Skeletal muscle satellite cell (primary cell): ENCODE results near the gene ASXL1.
A peak's percentile ranks its signal among the peaks of the same experiment; 100 is the strongest.

ENCODE experiments used
- H3K27me3 ChIP-seq: 2 replicates; pipeline ENCODE4 v1.7.0; 2013; ENCODE audit warnings: low read length; ENCODE audit not compliant: control insufficient read depth, insufficient read depth
- H3K36me3 ChIP-seq: 2 replicates; pipeline ENCODE4 v1.7.0; 2013; ENCODE audit warnings: mild to moderate bottlenecking, control low read depth, low read length; ENCODE audit not compliant: insufficient read depth
- H3K4me1 ChIP-seq: 2 replicates; pipeline ENCODE4 v1.7.0; 2013; ENCODE audit warnings: low read length; ENCODE audit not compliant: control insufficient read depth, insufficient read depth
- H3K4me2 ChIP-seq: 2 replicates; pipeline ENCODE4 v1.7.0; 2013; ENCODE audit warnings: mild to moderate bottlenecking, low read length
- H3K4me3 ChIP-seq: 2 replicates; pipeline ENCODE4 v1.7.0; 2013; ENCODE audit warnings: low read length
- H3K9ac ChIP-seq: 2 replicates; pipeline ENCODE4 v1.7.0; 2013; ENCODE audit warnings: mild to moderate bottlenecking, low read depth, low read length, moderate library complexity
- H3K9me3 ChIP-seq: replicated peaks from 2 replicates; pipeline ENCODE4 v1.7.0; 2013; ENCODE audit warnings: mild to moderate bottlenecking, control low read depth, low read length

ASXL1 gene

GRCh38 chr20:32325706-32326503, 32.2 kb upstream of the ASXL1 start:
- H3K4me2 ChIP-seq: no peak overlapping the region
- no peaks in the 10 kb centered on the region for H3K9me3 ChIP-seq
- H3K27me3 ChIP-seq: no peaks in the 10 kb centered on the region
- H3K9ac ChIP-seq: no peak overlapping the region
- H3K4me1 ChIP-seq: peaks cover 25% of the 10 kb centered on the region
- H3K4me3 ChIP-seq: no peak overlapping the region
- H3K36me3 ChIP-seq: peaks cover 9% of the 10 kb centered on the region

DNA sequence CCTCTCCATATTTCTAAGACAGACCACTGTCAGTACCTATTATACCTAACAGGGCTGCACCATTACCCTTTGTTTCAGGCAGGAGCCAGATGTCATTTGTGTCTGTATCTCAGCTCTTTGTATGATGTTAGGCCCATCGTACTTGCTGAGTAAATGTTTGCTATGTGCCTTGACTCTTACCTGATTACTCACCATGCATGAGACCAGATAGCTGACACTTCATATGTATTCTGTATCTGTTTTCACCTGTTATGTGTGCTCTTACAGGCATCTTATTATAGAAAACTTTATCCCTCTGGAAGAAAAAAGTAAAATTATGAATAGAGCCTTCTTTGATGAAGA, 31.7 kb upstream of the ASXL1 start:
- H3K27me3 ChIP-seq: no peaks in the 10 kb centered on the region
- peaks cover 26% of the 10 kb centered on the region for H3K4me1 ChIP-seq
- no peak overlapping the region for H3K9ac ChIP-seq
- H3K9me3 ChIP-seq: no peaks in the 10 kb centered on the region
- H3K4me2 ChIP-seq: no peak overlapping the region
- H3K4me3 ChIP-seq: no peak overlapping the region
- H3K36me3 ChIP-seq: peaks cover 15% of the 10 kb centered on the region

DNA sequence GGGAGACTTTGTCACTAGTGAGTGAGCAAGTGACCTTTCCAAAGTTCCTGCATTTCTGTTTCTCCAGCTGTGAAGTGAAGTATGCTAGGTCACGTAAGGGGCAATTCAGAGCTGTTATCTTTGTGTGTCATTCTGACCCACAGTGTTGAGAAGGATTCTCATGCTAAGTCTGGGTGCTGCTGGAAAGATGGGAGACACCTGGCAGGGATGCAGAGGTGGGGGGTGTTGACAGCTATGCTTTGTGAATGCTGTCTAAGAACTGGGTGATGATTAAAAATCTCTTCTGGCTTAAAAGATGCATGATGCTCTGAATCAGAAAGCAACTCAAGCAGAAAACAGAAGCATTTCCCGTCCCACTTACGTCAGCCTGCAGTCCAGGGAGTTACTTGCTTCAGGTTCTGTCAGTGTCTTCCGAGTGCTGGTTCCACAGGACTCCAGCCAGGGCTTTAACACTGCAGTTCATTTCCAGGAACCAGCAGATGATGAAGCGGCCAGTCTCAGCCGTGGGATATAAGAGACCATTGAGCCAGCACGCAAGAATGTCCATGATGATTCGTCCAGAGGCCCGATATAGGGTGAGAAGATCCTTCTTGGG, 30.9 kb upstream of the ASXL1 start:
- peaks cover 22% of the 10 kb centered on the region for H3K36me3 ChIP-seq
- peaks cover 33% of the 10 kb centered on the region for H3K4me1 ChIP-seq
- no peaks in the 10 kb centered on the region for H3K27me3 ChIP-seq
- no peaks in the 10 kb centered on the region for H3K9me3 ChIP-seq
- no peak overlapping the region for H3K9ac ChIP-seq
- no peak overlapping the region for H3K4me2 ChIP-seq
- no peak overlapping the region for H3K4me3 ChIP-seq

DNA sequence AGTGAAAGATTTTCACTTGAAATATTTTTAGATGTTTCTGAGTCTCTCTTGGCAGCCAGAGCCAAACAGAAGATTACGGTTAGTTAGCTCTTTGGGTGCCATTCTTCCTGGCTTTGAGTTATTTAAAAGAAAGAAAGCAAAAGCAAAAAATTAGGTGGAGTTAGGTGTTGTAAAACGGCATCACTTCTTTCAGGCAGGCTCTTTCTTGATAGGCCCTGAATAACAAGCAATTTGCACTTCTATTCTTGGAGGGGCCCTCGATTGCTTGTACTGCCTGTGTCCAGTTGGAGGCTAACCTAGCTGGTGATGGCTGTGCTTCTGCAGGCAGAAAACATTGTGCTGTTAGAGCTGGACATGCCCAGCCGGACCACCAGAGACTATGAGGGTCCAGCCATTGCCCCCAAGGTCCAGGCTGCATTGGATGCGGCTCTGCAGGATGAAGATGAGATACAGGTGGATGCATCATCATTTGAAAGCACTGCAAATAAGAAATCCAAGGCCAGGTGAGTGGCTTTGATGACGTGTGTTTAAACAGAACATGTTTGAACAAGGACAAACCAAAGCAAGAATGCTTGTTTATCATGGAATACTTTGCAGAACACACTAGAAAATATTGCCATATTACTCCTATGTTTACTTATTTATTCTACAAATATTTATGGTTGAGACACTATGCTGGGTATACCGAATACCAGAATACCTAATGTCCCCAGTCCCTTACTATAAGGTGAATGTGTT, 28.1 kb upstream of the ASXL1 start:
- no peak overlapping the region for H3K4me3 ChIP-seq
- H3K9me3 ChIP-seq: no peaks in the 10 kb centered on the region
- H3K4me1 ChIP-seq: peaks cover 44% of the 10 kb centered on the region
- no peak overlapping the region for H3K9ac ChIP-seq
- H3K27me3 ChIP-seq: no peaks in the 10 kb centered on the region
- no peak overlapping the region for H3K4me2 ChIP-seq
- H3K36me3 ChIP-seq: peaks cover 22% of the 10 kb centered on the region

GRCh38 chr20:32330555-32330897, 27.6 kb upstream of the ASXL1 start:
- H3K4me2 ChIP-seq: no peak overlapping the region
- no peaks in the 10 kb centered on the region for H3K27me3 ChIP-seq
- H3K4me3 ChIP-seq: no peak overlapping the region
- no peaks in the 10 kb centered on the region for H3K9me3 ChIP-seq
- peaks cover 22% of the 10 kb centered on the region for H3K36me3 ChIP-seq
- H3K9ac ChIP-seq: no peak overlapping the region
- peaks cover 39% of the 10 kb centered on the region for H3K4me1 ChIP-seq

GRCh38 chr20:32332614-32333013, 25.5 kb upstream of the ASXL1 start:
- H3K27me3 ChIP-seq: no peaks in the 10 kb centered on the region
- peak overlapping the region; percentile 9 for H3K4me2 ChIP-seq
- H3K4me3 ChIP-seq: no peak overlapping the region
- H3K36me3 ChIP-seq: peaks cover 22% of the 10 kb centered on the region
- H3K9ac ChIP-seq: no peak overlapping the region
- H3K4me1 ChIP-seq: peaks cover 20% of the 10 kb centered on the region
- no peaks in the 10 kb centered on the region for H3K9me3 ChIP-seq

DNA sequence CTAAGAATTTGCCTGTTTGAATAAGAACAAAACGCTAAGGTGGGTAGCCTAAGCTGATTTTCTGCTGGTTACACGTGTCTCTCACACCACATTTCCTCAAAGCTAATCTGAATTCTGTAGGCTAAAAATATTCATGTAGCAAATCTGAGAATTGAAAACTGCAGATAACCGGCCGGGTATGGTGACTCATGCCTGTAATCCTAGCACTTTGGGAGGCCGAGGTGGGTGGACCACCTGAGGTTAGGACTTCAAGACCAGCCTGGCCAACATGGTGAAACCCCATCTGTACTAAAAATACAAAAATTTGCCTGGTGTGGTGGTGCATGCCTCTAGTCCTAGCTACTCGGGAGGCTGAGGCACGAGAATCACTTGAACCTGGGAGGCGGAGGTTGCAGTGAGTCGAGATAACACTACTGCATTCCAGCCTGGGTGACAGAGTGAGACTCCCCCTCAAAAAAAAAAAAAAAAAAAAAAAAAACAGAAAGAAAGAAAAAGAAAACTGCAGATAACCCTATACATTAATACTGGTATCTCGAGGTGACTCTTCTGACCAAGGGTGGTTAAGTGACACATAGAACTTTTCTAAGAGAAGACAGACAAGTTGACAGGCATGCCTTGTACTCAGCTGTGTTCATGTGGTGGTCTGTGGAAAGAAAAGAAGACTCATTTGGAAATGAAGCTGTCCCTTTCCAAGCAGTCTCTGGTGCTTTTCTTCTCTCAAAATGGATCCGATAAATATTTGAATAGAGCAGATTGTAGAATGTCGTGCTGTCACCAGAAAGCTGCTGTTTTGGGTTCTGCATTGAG, 24.7 kb upstream of the ASXL1 start:
- no peak overlapping the region for H3K9ac ChIP-seq

DNA sequence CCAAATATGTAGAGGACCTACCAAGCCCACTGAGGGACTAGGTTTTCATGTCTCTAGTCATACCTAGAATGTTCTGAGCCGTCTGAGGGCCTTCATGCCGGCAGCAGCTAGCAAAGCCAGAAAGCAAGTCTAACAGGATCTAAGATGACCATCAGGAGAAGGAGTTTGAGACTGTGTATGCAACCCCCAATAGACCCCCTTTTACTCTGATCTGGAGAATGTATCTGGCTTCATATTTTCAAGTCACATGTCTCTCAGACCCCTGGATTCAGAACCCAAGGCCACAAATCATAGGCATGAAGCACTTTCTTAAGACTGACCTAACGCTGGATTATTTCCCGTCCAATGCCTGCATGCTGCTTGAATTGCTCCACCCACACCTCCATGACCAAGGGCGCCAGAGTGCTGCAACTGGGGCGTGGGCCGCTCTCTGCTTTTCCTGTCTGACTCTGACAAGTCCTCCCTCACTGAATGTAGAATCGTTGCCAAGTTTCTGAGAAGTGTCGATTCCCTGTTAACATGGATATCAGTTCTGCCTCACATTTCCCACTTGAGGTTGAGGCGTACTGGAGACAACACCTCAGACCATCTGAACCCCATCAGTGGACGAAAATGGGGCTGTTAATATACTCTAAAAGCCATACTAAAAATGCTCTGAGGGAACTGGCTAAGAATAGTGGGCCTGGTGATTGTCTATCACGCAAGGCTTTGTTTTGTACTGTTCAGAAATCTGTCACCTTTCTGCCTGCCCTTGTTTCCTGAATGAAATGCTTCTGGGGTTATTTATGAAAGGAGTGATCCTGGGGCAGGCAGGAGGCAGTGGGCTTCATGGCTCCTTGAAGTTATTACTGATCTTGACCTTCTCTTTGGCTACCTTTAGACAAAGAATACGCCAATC, 23.9 kb upstream of the ASXL1 start:
- Histone ChIP-seq H3K4me2 (no peak overlapping the region), H3K9me3 (no peaks in the 10 kb centered on the region), H3K9ac (no peak overlapping the region), H3K27me3 (no peaks in the 10 kb centered on the region), H3K4me1 (peaks cover 20% of the 10 kb centered on the region), H3K36me3 (peaks cover 22% of the 10 kb centered on the region), H3K4me3 (no peak overlapping the region)

More for the DNA sequence above, 24.7 kb upstream of the ASXL1 start:
- Histone ChIP-seq H3K4me1 (peaks cover 20% of the 10 kb centered on the region), H3K4me3 (no peak overlapping the region), H3K27me3 (no peaks in the 10 kb centered on the region), H3K9me3 (no peaks in the 10 kb centered on the region), H3K4me2 (no peak overlapping the region), H3K36me3 (peaks cover 22% of the 10 kb centered on the region)

DNA sequence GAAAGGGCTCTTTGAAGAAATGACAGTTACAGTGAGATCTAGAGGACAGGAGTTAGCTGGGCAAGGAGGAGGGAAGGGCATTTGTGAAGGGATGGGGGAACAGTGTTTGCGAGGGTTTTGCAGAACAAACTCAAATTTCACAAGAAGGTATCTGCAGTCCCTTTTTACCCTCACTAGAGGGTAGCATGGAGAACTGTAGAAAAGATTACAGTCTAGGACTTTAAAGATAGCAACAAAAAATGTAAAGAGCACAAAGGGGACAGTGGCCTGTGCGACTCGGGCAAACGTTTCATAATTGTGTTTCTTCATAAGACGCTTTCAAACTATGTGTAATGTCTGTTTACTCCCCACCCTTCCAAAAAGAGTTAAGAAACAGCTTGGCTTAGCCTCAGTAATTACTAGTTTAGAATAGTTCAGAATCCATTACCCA, 21.2 kb upstream of the ASXL1 start:
- no peaks in the 10 kb centered on the region for H3K27me3 ChIP-seq
- H3K4me2 ChIP-seq: no peak overlapping the region
- H3K4me3 ChIP-seq: no peak overlapping the region
- peaks cover 14% of the 10 kb centered on the region for H3K4me1 ChIP-seq
- H3K36me3 ChIP-seq: peaks cover 3% of the 10 kb centered on the region
- no peaks in the 10 kb centered on the region for H3K9me3 ChIP-seq
- H3K9ac ChIP-seq: no peak overlapping the region

- Histone ChIP-seq H3K4me2 (no peak overlapping the region), H3K4me3 (no peak overlapping the region), H3K4me1 (peaks cover 11% of the 10 kb centered on the region), H3K9ac (no peak overlapping the region), H3K36me3 (no peaks in the 10 kb centered on the region), H3K9me3 (no peaks in the 10 kb centered on the region), H3K27me3 (no peaks in the 10 kb centered on the region)
Observed at GRCh38 chr20:32337937-32338661, 20.0 kb upstream of the ASXL1 start.
